ENCODE data around the gene C3orf18. TPM values are rescaled to one million over a fixed set of nuclear protein-coding genes. Genes with fewer than 3 reads are reported as not detected.

C3orf18 gene
- total RNA-seq, 1 experiment from 2014 or later: 5.0 TPM

GRCh38 chr3:50508821-50509220 lies 58.7 kb downstream of the C3orf18 start:
- ATAC-seq: no peak
- in situ Hi-C loops (cut with HindIII; ENCODE audit: low pct_unique_long_range_greater_than_20kb, low sequenced_read_pairs): no loop called here
- no peak overlapping the region for H3K27ac ChIP-seq (ENCODE audit: low read length)
- no TSS peak for BruUV-seq (replicated peaks)
- no peaks in the 10 kb centered on the region; the same call in 1 of the 2 replicates for H3K27me3 ChIP-seq (ENCODE audit: control insufficient read depth, insufficient read depth, low read length)
- DNase-seq (ENCODE audit: low read depth, low spot score): no peak
- CTCF ChIA-PET: no interaction called here
- H3K4me1 ChIP-seq (ENCODE audit: control insufficient read depth, insufficient read depth, low read length): no peaks in the 10 kb centered on the region
- intact Hi-C loops (cut with micrococcal nuclease; ENCODE audit: unreplicated experiment): no loop called here
- H3K9me3 ChIP-seq (ENCODE audit: control insufficient read depth, insufficient read depth, low read depth, low read length): no peaks in the 10 kb centered on the region
- POLR2A ChIA-PET: interaction anchor here (0.5 kb wide), 1 partner anchor 989 kb away, joined by 8 read pairs; no protein-coding TSS in a partner anchor
- no peaks in the 10 kb centered on the region for H3K36me3 ChIP-seq (ENCODE audit: control insufficient read depth, insufficient read depth, low read length)
- TF ChIP-seq REST (IDR thresholded peaks at IDR 0.05; ENCODE audit: insufficient read depth in 1 of 2, low read depth in 2 of 2, low read length in 1 of 2): no peak
- TF ChIP-seq SIN3A (IDR thresholded peaks at IDR 0.05; ENCODE audit: borderline replicate concordance, insufficient read depth, low read depth, low read length): no peak
- TF ChIP-seq TCF7L2 (IDR thresholded peaks at IDR 0.05; ENCODE audit: low read depth, low read length): no peak
- TF ChIP-seq, protein P1, sequence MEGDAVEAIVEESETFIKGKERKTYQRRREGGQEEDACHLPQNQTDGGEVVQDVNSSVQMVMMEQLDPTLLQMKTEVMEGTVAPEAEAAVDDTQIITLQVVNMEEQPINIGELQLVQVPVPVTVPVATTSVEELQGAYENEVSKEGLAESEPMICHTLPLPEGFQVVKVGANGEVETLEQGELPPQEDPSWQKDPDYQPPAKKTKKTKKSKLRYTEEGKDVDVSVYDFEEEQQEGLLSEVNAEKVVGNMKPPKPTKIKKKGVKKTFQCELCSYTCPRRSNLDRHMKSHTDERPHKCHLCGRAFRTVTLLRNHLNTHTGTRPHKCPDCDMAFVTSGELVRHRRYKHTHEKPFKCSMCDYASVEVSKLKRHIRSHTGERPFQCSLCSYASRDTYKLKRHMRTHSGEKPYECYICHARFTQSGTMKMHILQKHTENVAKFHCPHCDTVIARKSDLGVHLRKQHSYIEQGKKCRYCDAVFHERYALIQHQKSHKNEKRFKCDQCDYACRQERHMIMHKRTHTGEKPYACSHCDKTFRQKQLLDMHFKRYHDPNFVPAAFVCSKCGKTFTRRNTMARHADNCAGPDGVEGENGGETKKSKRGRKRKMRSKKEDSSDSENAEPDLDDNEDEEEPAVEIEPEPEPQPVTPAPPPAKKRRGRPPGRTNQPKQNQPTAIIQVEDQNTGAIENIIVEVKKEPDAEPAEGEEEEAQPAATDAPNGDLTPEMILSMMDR (IDR thresholded peaks at IDR 0.05): no peak
- no peak for TF ChIP-seq POLR2AphosphoS5 (IDR thresholded peaks at IDR 0.05; ENCODE audit: low read depth, low read length)
- no peak overlapping the region for H3K4me3 ChIP-seq (ENCODE audit: low read depth in 2 of 2, low read length in 2 of 2)

Other genes starting within 250 kb of the C3orf18 start
- gene HYAL2, start 245.0 kb downstream of the C3orf18 start, total RNA-seq (2021; ENCODE audit: unreplicated experiment): 41.5 TPM
- 35.3 TPM for gene TUSC2, start 239.5 kb downstream of the C3orf18 start, total RNA-seq (2021; ENCODE audit: unreplicated experiment)
- 17.4 TPM for gene RASSF1, start 226.9 kb downstream of the C3orf18 start, total RNA-seq (2021; ENCODE audit: unreplicated experiment)
- 3.6 TPM for gene ZMYND10, start 222.0 kb downstream of the C3orf18 start, total RNA-seq (2021; ENCODE audit: unreplicated experiment)
- 14.6 TPM for gene NPRL2, start 217.0 kb downstream of the C3orf18 start, total RNA-seq (2021; ENCODE audit: unreplicated experiment)
- 27.5 TPM for gene CYB561D2, start 216.9 kb downstream of the C3orf18 start, total RNA-seq (2021; ENCODE audit: unreplicated experiment)
- 30.2 TPM for gene TMEM115, start 208.2 kb downstream of the C3orf18 start, total RNA-seq (2021; ENCODE audit: unreplicated experiment)
- 0.59 TPM for gene CACNA2D2, start 64.1 kb downstream of the C3orf18 start, total RNA-seq (2021; ENCODE audit: unreplicated experiment)
- 12.1 TPM for gene HEMK1, start 1.8 kb upstream of the C3orf18 start, total RNA-seq (2021; ENCODE audit: unreplicated experiment)
- gene CISH, start 44.0 kb upstream of the C3orf18 start, total RNA-seq (2021; ENCODE audit: unreplicated experiment): 0.57 TPM
- 14.8 TPM for gene MAPKAPK3, start 49.4 kb upstream of the C3orf18 start, total RNA-seq (2021; ENCODE audit: unreplicated experiment)
- gene DOCK3, start 107.2 kb upstream of the C3orf18 start, total RNA-seq (2021; ENCODE audit: unreplicated experiment): 0.21 TPM

All from Panc1 (cell line).